ENCODE results near the gene AP1S3. TPM values are rescaled to one million over a fixed set of nuclear protein-coding genes. Genes with fewer than 3 reads are reported as not detected.

Gene AP1S3
- 0.68 TPM for polyA plus RNA-seq (2012; ENCODE audit: insufficient read depth, insufficient read length, low read depth)

DNA sequence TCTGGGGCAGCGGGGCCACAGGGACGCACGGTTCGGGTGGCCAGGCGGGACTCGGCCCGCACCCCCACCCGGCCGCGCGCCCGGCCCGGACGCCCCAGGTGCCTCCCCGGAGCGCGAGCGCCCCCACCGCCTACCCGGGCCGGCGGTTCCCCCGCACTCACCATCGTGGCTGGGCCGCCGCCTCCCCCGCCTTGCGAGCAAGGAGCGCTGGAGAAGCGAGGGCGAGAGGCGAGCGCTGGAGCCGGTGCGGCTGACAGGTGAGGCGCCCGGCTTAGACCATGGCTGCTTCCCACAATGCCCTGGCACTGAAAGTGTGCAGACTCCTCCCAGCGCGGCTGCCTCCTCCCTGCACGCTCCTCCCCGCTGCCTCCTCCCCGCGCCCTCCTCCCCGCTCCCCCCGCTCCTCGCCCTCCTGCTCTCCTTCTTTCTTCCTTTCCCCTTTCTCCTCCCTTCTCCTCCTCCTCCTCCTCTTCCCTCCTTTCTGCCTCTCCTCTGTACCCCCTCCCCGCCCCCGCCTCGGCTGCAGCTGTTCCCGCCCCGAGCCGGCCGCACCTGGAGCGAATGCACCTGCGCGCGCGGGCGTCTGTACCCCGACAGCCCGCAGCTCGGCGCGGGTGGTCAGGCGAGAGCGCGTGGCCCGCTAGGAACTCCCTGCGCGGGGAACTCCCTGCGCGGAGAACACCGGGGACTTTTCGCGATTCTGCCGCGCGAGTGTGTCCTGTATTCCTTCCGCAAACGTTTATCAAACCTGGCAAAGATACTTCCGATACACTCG is at the start of gene AP1S3:
Gene AP1S3, minus strand, starts transcription at position 296 of the 775 bp plus-strand sequence. Its CDS starts 132 bp downstream, at position 164.
- no peak for TF ChIP-seq CTCF (IDR thresholded peaks at IDR 0.05; ENCODE audit: low read depth, low read length)
- no peaks in the 10 kb centered on the region for H3K9me3 ChIP-seq
- DNase-seq, result peak; percentile 63
- H3K27me3 ChIP-seq, result peaks cover 3% of the 10 kb centered on the region; the same call in 1 of the 2 replicates
- H3K36me3 ChIP-seq, result no peaks in the 10 kb centered on the region
- no peaks in the 10 kb centered on the region for H3K4me1 ChIP-seq
- peak within 1 kb of the TSS; percentile 68 for H3K4me3 ChIP-seq (ENCODE audit: low read depth, low read length)

DNA sequence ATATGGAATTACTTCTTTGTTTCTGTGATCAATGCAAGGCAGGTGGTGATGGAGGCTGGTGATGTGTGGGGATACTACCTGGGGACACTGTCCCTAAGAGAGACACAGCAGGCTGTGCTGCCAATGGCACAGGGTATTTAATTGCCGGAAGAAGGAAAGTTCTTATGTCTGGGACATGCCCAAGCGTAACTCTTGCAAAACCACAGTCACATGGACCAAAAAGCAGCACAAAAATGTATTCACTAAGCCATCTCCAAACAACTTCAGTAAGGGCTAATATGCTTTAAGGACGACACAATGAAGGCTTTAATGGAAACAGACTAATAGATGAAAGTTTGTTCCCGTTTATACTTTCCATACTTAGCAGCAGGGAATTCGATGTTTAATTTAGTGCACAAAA is 49.7 kb upstream of the AP1S3 start:
- Histone ChIP-seq H3K4me1 (no peaks in the 10 kb centered on the region), H3K27me3 (no peaks in the 10 kb centered on the region), H3K36me3 (peaks cover 15% of the 10 kb centered on the region), H3K4me3 (ENCODE audit: low read depth, low read length) (no peak overlapping the region), H3K9me3 (no peaks in the 10 kb centered on the region)
- no peak for DNase-seq
- TF ChIP-seq CTCF (IDR thresholded peaks at IDR 0.05; ENCODE audit: low read depth, low read length), result no peak

DNA sequence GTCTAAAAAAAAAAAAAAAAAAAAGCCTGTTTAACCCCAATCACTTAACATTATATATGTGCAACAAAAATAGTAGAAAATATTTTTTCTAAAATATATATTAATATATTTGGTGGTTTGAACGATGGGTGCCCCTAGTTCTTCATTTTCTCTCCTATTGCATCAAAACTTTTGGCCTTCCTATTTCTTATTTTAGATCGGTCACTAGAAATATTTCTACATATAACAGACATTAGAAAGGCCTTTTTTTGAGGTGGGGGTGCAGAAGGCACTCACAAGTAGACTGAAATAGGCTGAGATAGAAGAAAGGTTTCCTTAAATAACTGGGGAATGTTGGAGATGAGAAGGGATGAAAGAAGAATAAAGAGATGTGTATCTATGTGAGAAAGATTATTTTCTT is 49.3 kb upstream of the AP1S3 start:
- H3K36me3 ChIP-seq, result peaks cover 15% of the 10 kb centered on the region

GRCh38 chr2:223884399-223884798 is 47.0 kb upstream of the AP1S3 start:
- TF ChIP-seq CTCF (IDR thresholded peaks at IDR 0.05; ENCODE audit: low read depth, low read length), result no peak

More for the DNA sequence above, 49.3 kb upstream of the AP1S3 start:
- DNase-seq, result no peak
- H3K4me3 ChIP-seq (ENCODE audit: low read depth, low read length), result no peak overlapping the region
- no peaks in the 10 kb centered on the region for H3K9me3 ChIP-seq
- no peaks in the 10 kb centered on the region for H3K4me1 ChIP-seq
- TF ChIP-seq CTCF (IDR thresholded peaks at IDR 0.05; ENCODE audit: low read depth, low read length), result no peak
- no peaks in the 10 kb centered on the region for H3K27me3 ChIP-seq

GRCh38 chr2:223882715-223883114 is 45.3 kb upstream of the AP1S3 start:
- no peaks in the 10 kb centered on the region for H3K4me1 ChIP-seq
- no peak overlapping the region for H3K4me3 ChIP-seq (ENCODE audit: low read depth, low read length)
- no peak for DNase-seq
- no peak for TF ChIP-seq CTCF (IDR thresholded peaks at IDR 0.05; ENCODE audit: low read depth, low read length)
- H3K9me3 ChIP-seq, result no peaks in the 10 kb centered on the region
- peaks cover 20% of the 10 kb centered on the region for H3K36me3 ChIP-seq
- no peaks in the 10 kb centered on the region for H3K27me3 ChIP-seq

More at GRCh38 chr2:223884399-223884798, 47.0 kb upstream of the AP1S3 start:
- H3K4me3 ChIP-seq (ENCODE audit: low read depth, low read length), result no peak overlapping the region
- no peaks in the 10 kb centered on the region for H3K9me3 ChIP-seq
- H3K27me3 ChIP-seq, result no peaks in the 10 kb centered on the region
- no peak for DNase-seq
- peaks cover 22% of the 10 kb centered on the region for H3K36me3 ChIP-seq
- H3K4me1 ChIP-seq, result no peaks in the 10 kb centered on the region

- TF ChIP-seq CTCF (IDR thresholded peaks at IDR 0.05; ENCODE audit: low read depth, low read length), result no peak
- DNase-seq, result no peak
- H3K27me3 ChIP-seq, result no peaks in the 10 kb centered on the region
- H3K4me1 ChIP-seq, result no peaks in the 10 kb centered on the region
- H3K36me3 ChIP-seq, result peaks cover 17% of the 10 kb centered on the region
- H3K9me3 ChIP-seq, result no peaks in the 10 kb centered on the region
- no peak overlapping the region for H3K4me3 ChIP-seq (ENCODE audit: low read depth, low read length)
Measured at GRCh38 chr2:223880796-223881195, 43.4 kb upstream of the AP1S3 start.
